Activated T-cell treated with anti-CD3 and anti-CD28 coated beads, Interleukin-2, amount 50 U/mL, for 72 hours (primary cell): Measurements from ENCODE around the gene SLC25A53. TPM values are rescaled to one million over a fixed set of nuclear protein-coding genes. Genes with fewer than 3 reads are reported as not detected.
"Not testable (repeated sequence)": the region's sequence is repeated elsewhere in the genome, so short reads cannot be mapped to it uniquely, and the experiment has no call there.

ENCODE experiments used
- ATAC-seq, 2 donors: fragments of 150-1000 bp; cut with Tn5 transposase; replicated peaks in 1 of 2; 2 replicates each; pipeline ENCODE4 v1.10.0; 2021; ENCODE audit warnings: moderate library complexity in 2 of 2, mild to moderate bottlenecking in 1 of 2
- DNase-seq, 2 donors: peaks; one replicate each; pipeline ENCODE4 v3.0.0; 2021 to 2022; ENCODE audit warnings: mixed read lengths in 1 of 2
- H3K27ac Mint-ChIP-seq: one replicate; pipeline ENCODE4 v1.8.0; 2022; ENCODE audit warnings: mild to moderate bottlenecking, moderate library complexity, mixed read lengths
- H3K27me3 Mint-ChIP-seq: one replicate; pipeline ENCODE4 v1.8.0; 2022; ENCODE audit warnings: low read depth, mixed read lengths
- H3K36me3 Mint-ChIP-seq, 2 donors: one replicate each; pipeline ENCODE4 v1.8.0; 2022; ENCODE audit warnings: mixed read lengths in 2 of 2, mild to moderate bottlenecking in 1 of 2; ENCODE audit not compliant: insufficient read depth in 2 of 2
- H3K4me1 Mint-ChIP-seq: one replicate; pipeline ENCODE4 v1.8.0; 2022; ENCODE audit warnings: low read depth, mixed read lengths
- H3K4me3 Mint-ChIP-seq, 2 donors: one replicate each; pipeline ENCODE4 v1.8.0; 2022; ENCODE audit warnings: mild to moderate bottlenecking in 2 of 2, mixed read lengths in 2 of 2, moderate library complexity in 2 of 2
- H3K9me3 Mint-ChIP-seq, 2 donors: one replicate each; pipeline ENCODE4 v1.8.0; 2022; ENCODE audit warnings: mixed read lengths in 2 of 2
- total RNA-seq, 2 donors: library from RNA; stranded (reverse); gene quantifications; one replicate each; pipeline ENCODE4 v1.2.3, GENCODE V29; 2022

SLC25A53 gene
- total RNA-seq, 2 donors from 2014 or later, result 3.7 to 3.8 TPM

DNA sequence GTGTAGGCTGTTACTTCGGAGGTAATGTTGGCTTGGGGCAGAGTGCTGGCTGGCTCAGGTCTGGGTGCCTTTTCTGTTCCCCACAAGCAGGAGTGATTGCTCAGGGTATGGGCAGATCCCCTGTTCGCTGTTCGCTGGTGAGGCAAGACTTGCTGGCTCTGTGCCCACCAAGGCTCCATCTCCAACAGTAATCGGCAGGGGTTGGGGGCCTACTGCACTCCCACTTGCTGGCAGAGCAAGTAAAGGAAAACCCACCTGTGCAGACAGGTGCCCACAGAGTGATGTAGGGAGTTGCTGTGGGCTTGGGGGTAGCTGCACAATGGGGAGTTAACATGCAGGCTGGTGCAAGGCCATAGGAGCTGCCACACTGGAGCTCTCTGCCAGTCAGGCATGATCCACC lies 72.7 kb downstream of the SLC25A53 start:
- no peaks in the 10 kb centered on the region for H3K9me3 Mint-ChIP-seq
- ATAC-seq (no peak), DNase-seq (no peak)
- H3K36me3 Mint-ChIP-seq, result no peaks in the 10 kb centered on the region
- H3K4me3 Mint-ChIP-seq, result no peak overlapping the region
- H3K27ac Mint-ChIP-seq, result no peak overlapping the region
- H3K27me3 Mint-ChIP-seq, result peaks cover 14% of the 10 kb centered on the region
- no peaks in the 10 kb centered on the region for H3K4me1 Mint-ChIP-seq

- not testable (repeated sequence) for H3K36me3 Mint-ChIP-seq, H3K9me3 Mint-ChIP-seq, H3K27ac Mint-ChIP-seq, ATAC-seq, H3K27me3 Mint-ChIP-seq, H3K4me3 Mint-ChIP-seq, DNase-seq, H3K4me1 Mint-ChIP-seq
These were observed 79.0 kb downstream of the SLC25A53 start for GRCh38 chrX:104077854-104078253.

- peak; percentile 99 for ATAC-seq
- not testable (repeated sequence) for H3K27ac Mint-ChIP-seq, DNase-seq, H3K4me1 Mint-ChIP-seq, H3K4me3 Mint-ChIP-seq, H3K27me3 Mint-ChIP-seq, H3K9me3 Mint-ChIP-seq, H3K36me3 Mint-ChIP-seq
These were observed 80.9 kb downstream of the SLC25A53 start, which contains the start of gene TMSB15C for GRCh38 chrX:104075778-104076445. Gene TMSB15C, minus strand, starts transcription at chrX:104076236.

DNA sequence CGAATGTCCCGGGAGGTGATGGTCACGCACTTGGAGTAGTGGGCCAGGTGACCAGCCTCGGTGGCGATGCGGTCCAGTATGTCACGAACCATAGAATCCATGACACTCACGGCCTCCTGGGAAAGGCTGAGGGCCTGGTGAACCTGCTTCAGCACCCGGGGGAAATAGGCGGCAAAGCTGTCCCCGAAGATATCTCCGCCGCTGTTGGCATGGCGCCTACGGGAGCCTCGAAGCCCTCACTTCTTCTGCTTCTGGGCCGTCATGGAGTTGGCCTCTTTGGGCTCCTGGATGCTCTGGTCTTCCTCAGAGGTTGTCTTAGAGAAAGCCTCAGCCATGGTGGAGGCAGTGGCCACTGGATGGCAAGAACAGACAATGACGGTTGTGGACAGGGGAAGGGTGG lies 94.2 kb downstream of the SLC25A53 start:
- not testable (repeated sequence) for H3K9me3 Mint-ChIP-seq, H3K27ac Mint-ChIP-seq, DNase-seq, H3K36me3 Mint-ChIP-seq, H3K4me3 Mint-ChIP-seq, H3K27me3 Mint-ChIP-seq, H3K4me1 Mint-ChIP-seq, ATAC-seq

DNA sequence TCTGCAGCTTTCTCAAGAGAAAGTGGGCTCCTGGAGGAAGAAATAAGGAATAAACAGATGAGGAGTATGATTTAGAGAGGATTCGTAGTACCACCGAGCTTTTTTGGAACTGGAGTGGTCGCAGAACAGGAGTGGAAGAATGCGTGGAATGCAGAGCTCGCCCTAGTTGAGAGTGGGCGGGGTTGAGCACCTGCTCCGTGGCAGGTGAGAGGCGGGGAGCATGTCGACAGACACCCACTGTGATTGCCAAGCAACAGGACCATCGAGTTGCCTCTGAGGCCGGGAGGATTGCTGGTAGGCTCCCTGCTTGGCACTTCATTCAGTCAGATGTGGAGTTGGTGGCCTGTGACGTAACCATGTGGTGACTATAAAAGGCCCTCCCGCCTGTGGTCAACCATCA lies 101.9 kb downstream of the SLC25A53 start:
- not testable (repeated sequence) for DNase-seq, H3K4me1 Mint-ChIP-seq, H3K4me3 Mint-ChIP-seq, H3K9me3 Mint-ChIP-seq, H3K27me3 Mint-ChIP-seq, H3K36me3 Mint-ChIP-seq, ATAC-seq, H3K27ac Mint-ChIP-seq

Other genes with a start within 250 kb of the SLC25A53 start
- 10 to 100 TPM in 1 of 2 donors, 1 to 10 TPM in 1; 9.9 to 12.4 TPM for gene TMSB15B, start 194.4 kb downstream of the SLC25A53 start, total RNA-seq
- not detected for gene H2BW1, start 143.3 kb downstream of the SLC25A53 start, total RNA-seq
- gene H2BW2, start 117.1 kb downstream of the SLC25A53 start, total RNA-seq, result not detected
- 1 to 10 TPM; 5.4 to 6.0 TPM for gene TMSB15C, start 80.8 kb downstream of the SLC25A53 start, total RNA-seq
- gene ZCCHC18, start 44.5 kb downstream of the SLC25A53 start, total RNA-seq, result 1 to 10 TPM; 1.4 to 3.0 TPM
- gene FAM199X, start 9.4 kb upstream of the SLC25A53 start, total RNA-seq, result 10 to 100 TPM; 11.8 to 13.5 TPM
- gene ESX1, start 97.9 kb upstream of the SLC25A53 start, total RNA-seq, result not detected